NK-92 treated with Interleukin-12 subunit alpha and Interleukin-12 subunit beta, amount 100 ng/mL, for 24 hours (cell line): ENCODE measurements around the gene MAS1.
"Not testable (repeated sequence)": the region's sequence is repeated elsewhere in the genome, so short reads cannot be mapped to it uniquely, and the experiment has no call there.

Experiments used
- DNase-seq: peaks from one replicate; lab custom pipeline; 2025; lab: John Stamatoyannopoulos, UW

The MAS1 gene

DNA sequence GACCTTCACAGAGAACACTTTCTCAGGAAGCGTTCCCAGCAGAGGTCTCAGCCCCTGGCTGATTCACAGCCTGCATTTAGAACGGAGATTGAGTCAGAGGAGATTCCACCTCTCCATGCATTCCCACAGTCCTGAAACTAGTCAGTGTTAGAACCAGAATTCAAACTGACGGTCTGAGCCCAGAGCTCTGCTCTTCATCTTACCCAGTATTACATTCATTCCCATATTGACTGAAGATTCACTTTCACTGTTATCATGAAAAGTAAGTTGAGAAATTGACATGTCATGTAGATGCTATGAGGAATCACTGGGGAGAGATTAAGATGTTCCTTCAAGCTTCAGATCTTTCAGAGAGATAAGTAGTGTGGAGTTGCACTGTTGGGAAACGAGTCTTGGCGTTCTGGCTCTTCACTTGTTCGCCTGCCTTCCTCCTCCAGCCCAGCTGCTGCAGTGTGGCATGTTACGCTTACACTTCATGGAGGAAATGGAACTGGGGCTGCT, 28.3 kb downstream of the MAS1 start:
- no peak for DNase-seq

DNA sequence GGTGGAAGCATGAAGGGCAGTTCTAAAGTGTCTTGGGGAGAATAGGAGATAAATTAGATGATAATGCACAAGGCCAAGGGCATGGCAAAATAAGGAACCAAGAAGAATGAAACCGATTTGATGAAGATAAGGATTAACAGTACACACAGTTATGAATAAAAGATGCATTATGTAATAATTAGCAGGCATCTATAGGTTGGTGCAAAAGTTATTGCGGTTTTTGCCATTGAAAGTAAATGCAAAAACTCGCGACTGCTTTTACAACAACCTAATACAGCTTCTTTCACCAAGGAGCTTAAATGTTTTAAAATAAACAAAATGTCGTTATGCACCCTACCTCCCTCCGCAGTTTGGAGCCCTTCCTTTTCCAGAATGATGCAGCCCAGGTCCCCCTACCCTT, 29.0 kb downstream of the MAS1 start:
- DNase-seq, result no peak

DNA sequence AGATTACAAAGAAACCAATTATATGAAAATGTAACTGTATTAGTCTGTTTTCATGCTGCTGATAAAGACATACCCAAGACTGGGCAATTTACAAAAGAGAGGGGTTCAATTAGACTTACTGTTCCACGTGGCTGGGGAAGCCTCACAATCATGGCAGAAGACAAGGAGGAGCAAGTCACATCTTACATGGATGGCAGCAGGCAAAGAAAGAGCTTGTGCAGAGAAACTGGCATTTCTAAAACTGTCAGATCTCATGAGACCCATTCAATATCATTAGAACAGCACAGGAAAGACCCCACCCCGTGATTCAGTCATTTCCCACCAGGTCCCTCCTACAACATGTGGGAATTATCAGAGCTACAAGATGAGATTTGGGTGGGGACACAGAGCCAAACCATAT, 33.4 kb downstream of the MAS1 start:
- DNase-seq, result not testable (repeated sequence)

- DNase-seq, result no peak
These were observed 35.9 kb downstream of the MAS1 start for GRCh38 chr6:159926542-159927203.

DNA sequence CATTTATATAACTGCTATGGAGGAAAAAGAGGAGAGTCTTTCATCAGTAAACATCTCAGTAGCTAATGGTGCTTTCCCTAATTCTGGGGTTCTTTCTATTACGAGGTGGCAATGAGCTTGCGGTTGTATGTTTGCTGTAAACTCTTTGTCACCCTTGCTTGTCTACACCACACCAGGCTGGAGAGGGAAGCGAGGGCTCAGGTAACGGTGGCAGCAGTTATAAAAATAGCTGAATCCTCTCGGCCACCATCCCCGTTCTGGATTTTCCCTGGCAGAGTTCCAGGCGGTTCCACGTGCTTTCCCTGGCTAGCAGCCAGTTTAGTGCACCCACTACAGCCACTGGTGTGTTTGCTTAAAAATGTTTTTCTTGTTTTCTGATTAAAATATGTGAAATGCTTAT, 39.0 kb downstream of the MAS1 start:
- DNase-seq, result no peak

GRCh38 chr6:159931112-159931511, 40.3 kb downstream of the MAS1 start:
- no peak for DNase-seq

DNA sequence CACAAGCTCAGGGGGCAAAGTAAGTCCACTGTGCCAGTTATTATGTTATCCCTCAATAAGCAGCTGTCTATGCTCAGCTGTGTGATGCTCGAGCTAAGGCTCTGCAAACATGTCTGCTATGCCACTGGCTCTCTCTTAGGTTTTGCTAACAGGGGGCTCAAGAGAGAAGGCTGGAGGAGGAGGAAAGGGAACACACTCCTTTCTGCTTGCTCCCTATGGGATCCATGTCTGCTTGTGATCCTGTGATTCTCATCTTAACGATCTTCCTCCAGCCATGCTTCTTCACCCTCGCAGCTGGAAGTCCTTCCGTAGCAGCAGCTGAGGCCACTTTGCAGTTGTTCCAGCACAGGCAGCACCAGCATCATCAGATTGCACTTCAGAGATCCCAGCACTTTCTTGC, 41.1 kb downstream of the MAS1 start:
- DNase-seq, result no peak

DNA sequence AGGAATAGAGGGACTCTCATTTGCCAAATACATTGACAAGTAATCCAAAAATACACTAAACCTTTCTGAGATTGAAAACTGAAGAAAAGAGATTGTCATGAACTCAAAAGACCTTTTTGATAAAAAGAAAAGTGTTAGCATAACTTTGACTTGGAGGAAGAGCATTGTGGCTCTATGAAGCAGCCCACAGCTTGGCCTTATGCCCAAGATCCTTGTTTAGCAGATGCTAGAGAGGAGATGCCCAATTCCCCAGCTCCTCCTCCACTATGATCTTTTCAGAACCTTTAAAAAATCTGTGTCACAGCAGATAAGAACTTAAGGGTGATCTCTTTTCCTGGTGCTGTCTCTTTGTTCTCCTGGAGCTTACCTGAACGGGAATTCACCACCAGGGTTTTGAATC, 42.3 kb downstream of the MAS1 start:
- DNase-seq, result no peak

DNA sequence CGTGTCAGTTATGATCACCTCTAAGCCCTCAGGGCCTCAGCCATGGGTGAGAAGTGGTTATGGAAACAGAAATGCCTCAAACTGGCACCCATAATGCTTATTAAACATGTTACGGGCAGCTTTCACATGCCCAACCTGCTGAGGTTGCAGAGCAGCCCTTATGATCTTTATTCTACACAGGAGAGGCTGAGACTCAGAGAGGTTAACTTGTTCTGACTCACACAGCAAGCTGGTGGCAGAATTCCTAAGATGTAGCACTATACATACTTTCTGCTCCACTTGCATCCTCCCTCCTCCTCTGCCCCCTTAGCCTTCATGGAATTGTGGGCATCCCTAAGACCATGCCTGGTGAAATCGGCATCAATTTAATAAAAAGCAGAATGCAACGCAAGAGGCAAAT, 43.4 kb downstream of the MAS1 start:
- no peak for DNase-seq

DNA sequence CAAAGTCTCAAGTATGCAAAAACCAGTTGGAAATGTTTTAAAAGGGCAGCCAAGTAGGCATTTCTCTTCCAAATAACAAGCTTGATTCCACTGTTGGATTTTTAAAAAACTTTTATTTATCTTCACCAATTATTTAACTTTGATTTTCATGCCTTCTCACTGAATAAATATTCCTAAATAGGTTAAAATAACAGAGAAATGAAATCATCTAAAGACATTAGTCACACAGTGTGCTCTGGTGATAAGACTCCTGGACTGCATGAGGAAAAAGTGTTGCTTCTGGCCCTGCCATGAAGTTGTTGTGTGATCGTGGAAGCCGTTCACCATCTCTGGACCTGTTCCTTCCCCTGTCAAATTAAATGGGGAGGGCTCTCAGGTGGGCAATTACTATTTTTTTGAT, 44.3 kb downstream of the MAS1 start:
- DNase-seq, result no peak

- DNase-seq, result no peak
These were observed 44.8 kb downstream of the MAS1 start for GRCh38 chr6:159935633-159936032.

DNA sequence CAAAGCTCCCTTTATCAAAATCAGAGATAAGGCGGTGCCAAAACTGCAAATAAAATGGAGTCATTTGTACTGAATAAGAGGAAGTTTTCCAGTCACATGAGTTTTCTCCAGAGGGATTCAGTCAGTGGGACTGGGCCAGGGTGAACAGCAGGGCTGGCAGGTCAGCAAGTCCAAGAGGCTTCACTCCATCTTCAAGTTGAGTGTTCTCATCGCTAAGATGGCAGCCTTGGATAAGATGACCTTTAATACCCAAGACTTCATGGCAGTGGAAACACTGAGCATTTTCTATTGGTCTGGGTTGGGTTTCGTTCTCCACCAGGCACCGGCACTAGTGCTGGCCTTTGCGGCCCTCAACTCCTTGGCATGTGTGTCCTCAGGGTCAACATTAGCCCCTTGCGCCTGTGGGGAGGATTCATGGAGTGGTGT, 48.8 kb downstream of the MAS1 start:
- no peak for DNase-seq
